HG02981 (cell line): ENCODE results near the gene MAST4.
"Not testable (repeated sequence)": the region's sequence is repeated elsewhere in the genome, so short reads cannot be mapped to it uniquely, and the experiment has no call there.

Source experiments
- ATAC-seq: cut with Tn5 transposase; IDR thresholded peaks from one replicate; pipeline ENCODE4 v1.9.1; 2021; ENCODE audit warnings: mild to moderate bottlenecking, moderate library complexity; ENCODE audit not compliant: unreplicated experiment

MAST4 gene

GRCh38 chr5:67098656-67099055 is 502.5 kb downstream of the MAST4 start:
- no peak for ATAC-seq

DNA sequence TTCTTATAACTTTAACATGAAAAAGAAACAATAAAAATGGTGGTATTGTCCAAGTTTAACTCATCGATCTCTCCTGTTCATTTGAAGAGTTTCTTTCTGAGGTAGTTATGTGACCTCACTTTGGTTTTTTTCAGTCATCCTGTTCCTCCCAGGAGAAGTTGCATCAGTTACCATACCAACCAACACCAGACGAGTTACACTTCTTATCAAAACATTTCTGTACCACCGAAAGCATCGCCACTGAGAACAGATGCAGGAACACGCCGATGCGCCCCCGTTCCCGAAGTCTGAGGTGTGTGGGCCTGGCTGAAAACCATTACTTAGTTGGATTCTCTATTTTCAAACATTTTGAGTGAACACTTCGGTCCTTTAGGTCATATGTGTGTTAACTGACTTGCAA is 504.1 kb downstream of the MAST4 start:
- ATAC-seq, result no peak

DNA sequence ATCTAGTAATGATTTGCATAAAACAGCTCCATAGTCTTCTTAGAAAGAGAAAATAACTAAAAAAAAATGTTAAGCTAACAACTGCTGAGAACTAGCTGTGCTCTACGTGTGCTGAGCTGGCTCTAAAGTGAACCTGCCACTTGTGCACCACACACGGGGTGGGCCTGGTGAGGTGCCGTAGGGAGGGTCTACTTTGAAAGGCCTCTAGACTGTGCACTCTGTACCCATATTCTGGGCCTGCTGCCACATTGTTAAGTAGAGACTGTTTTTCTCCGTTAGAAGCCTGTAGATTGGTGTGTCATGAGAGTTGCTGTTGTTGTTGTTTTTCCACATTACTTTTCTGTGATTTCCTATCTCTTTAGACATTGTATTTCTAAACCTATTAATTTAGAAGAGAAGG is 506.5 kb downstream of the MAST4 start:
- ATAC-seq, result no peak

DNA sequence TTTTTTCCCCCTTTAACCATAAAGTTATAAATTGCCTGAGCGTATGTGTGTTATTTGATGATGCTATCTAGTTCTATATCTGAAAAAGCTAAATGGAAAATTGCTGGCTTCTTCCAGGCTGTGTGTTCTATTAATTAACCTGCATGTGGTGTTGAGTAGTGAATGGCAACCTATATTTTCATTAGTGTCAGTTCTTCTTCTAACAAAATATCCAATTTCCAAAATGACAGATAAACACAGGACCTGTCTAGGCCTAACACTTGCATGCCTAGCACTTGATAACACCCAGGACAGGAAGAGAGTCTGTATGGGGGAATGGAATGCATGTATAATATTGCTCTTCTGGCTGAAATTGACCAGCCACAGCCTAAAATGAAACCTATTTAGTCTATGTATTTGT is 508.7 kb downstream of the MAST4 start:
- ATAC-seq, result no peak

DNA sequence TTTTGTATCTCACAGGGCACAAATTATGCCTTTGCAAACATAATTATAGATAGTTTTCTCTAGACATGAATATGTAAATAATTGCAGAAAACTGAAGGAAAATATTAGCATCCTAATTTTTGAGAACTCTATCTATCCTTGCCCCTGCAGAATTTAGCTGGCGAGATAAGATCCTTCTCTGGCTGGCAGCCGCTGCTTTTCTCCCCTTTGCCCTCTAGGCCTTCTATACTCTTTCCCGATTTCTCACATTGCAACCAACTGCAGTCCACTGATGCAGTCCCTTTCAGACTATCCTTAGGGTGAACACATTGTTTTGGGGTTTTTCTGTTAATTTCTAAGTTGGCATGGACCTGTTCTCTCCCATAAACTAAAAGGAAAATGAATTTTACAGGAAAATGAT is 509.1 kb downstream of the MAST4 start:
- no peak for ATAC-seq

GRCh38 chr5:67106626-67107342 is 510.6 kb downstream of the MAST4 start:
- no peak for ATAC-seq

DNA sequence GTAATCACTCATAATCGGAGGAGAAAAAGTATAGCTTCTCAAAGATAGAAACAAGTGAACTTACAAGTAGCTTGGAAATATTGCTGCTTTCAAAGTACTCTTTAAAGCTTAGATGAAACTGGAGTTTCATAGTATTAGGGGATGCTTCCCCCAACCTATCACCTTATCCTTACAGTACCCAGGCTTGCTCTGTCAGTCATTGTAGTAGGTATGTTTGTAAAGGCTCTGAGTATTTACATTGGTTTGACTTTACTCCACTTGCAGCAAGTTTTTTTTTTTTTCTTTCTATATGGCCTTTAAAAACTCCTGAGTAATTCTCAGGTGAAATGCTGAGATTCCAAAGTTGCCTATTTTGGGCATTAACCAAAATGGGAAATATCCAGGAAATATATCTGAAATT is 515.6 kb downstream of the MAST4 start:
- ATAC-seq, result no peak

GRCh38 chr5:67115246-67115645 is 519.1 kb downstream of the MAST4 start:
- ATAC-seq, result no peak

DNA sequence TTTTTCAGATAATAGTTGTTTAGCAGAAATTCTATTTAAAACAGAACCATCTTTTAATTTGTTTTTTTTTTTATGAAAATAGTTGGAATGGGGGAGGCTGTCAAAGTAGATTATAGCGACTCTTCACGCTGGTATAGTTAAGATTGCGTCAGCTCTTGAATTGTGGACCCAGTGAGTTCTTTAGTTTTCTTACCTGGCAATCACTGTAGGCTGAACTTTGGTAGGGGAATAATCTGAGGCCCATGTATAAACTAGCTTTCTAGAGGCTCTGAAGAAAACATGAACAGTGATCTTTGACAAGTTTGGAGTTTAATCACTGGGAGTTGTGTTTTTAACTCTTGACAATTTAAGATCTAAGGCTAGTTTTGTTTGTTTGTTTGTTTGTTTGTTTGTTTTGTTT is 519.6 kb downstream of the MAST4 start:
- ATAC-seq, result no peak

DNA sequence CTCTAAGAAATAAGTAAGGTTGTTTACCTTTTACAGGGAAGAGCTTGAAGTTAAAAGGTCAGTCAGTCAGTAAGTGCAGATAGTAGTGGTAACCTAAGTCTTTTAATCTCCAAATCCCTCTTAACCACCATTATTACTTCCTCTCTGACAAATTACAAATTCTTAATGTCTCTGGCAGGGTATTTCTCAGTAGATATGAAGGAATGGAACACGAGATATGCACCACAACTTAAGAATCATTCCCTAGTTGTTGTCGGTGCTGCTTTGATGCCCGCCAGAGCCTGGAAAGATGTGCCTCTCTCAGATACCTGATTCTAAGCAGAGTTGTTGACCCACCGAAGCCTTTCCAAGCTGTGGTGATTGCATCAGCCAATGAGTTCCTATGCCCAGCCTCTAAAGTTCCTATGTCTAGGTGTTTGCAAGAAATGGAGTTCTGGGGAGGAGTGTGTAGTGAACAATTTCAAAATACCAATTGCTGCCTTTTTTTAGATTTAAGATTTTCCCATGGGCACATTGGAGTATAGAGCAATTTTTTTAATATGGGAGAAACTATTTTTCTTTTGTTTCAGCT is 521.9 kb downstream of the MAST4 start:
- no peak for ATAC-seq

DNA sequence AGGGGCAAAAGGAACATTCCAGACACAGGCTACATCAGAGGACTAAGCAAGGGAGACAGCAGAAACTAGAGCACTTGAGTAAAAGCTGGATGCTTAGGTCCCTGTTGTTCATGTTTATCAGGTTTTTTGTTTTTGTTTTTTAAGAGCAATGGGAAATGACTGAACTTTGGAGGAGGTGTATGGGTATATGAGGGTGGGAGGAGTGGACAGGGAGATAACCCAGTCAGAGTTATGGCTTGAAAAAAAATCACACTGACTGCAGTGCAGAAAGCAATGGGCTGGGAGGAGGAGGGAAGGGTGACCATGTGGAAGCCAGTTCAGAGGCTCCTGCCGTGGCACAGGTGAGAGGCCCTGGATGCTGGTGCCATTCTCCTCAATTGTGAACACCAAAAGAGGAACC is 522.8 kb downstream of the MAST4 start:
- no peak for ATAC-seq

DNA sequence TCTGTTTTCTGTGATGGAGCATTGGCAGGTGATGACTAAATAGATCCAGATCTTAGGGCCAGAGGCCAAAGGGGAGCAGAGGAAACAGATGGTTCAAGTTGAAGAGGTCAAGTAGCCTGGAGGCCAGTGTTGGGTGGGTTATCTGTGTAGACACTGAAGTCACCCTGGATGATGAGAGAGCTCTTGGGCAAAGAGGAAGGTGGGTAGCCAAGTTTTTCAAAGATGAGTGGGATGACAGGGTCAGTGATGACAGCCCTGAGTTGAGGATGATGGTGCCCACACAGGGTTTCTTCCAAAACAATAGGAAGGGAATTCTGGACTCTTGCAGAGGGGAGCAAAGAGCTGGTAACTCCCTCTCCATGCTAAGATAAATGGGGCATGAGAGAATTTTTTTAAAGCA is 523.8 kb downstream of the MAST4 start:
- no peak for ATAC-seq

GRCh38 chr5:67123819-67124218 is 527.6 kb downstream of the MAST4 start:
- no peak for ATAC-seq

GRCh38 chr5:67124556-67124955 is 528.4 kb downstream of the MAST4 start:
- ATAC-seq, result no peak

DNA sequence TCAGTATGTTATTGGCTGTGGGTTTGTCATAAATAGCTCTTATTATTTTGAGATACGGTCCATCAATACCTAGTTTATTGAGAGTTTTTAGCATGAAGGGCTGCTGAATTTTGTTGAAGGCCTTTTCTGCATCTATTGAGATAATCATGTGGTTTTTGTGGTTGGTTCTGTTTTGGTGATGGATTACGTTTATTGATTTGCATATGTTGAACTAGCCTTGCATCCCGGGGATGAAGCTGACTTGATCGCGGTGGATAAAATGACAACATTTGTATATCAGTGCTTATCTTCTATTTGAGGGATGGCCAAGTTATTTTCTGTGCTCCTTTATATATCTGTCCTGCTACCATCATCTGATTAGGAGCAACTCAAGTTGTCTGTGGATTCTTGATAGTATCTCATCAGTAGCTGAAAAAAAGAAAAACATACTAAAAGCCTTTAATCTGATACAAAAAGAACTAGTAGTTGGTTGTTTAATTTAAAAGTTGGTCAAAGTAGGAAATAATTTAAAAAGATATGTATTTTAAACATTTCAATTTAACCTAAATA is 531.2 kb downstream of the MAST4 start:
- ATAC-seq, result not testable (repeated sequence)

GRCh38 chr5:67129768-67130167 is 533.6 kb downstream of the MAST4 start:
- ATAC-seq, result no peak

DNA sequence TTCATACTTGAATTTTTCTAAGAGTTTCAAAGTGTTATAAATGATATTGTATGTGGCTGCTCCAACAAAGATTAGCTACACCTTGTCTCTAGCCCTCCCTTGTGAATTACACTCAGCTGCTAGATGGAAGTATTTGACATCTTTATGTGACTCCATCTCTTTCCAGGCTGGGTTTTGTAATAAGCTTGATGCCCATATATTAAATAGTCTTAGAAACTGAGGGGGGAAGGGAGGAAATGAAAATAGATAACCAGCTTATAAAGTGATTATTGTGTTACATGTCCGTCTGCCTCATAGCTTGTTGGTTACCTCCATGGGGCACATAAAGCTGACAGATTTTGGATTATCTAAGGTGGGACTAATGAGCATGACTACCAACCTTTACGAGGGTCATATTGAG is 537.0 kb downstream of the MAST4 start:
- ATAC-seq, result no peak

- no peak for ATAC-seq
Observed at GRCh38 chr5:67133776-67134175, 537.6 kb downstream of the MAST4 start.

GRCh38 chr5:67135381-67135984 is 539.3 kb downstream of the MAST4 start:
- no peak for ATAC-seq

DNA sequence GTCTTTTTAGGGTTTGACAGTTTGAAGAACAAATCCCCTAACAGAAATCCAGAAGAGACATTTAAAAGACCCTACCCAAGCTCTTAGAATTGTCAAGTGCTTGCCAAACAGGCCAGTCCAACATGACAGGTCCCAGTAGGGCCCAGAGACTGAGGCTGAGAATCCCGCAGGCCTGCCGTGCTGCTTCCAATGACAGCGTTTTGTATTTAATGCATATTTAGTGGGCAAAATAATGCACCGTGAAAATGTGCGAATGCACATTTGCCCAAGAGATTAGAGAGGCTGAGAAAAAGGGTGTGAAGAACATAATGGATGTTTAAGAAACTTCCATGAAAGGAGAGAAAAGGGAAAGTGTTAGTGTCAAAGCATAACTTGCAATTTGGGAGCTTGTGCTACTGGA is 542.8 kb downstream of the MAST4 start:
- no peak for ATAC-seq

GRCh38 chr5:67140413-67140812 is 544.2 kb downstream of the MAST4 start:
- ATAC-seq, result no peak

DNA sequence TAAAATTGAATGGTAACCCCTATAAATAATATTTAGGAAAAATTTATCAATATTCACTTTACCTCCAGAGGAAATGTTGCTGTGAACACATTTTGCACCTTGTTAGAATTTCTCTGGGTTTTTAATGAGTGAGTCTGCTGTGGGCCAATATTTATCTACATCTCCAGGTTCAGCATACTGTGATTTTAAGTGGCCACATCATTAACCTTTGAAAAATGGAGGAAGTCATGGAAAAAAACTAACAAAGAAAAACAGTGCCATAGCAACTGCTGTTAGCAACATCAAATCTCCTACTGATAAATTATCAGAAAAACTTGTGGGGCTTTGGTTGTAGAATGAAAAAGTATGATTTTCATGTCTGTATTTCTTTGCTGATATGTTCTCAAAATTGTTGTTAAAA is 545.5 kb downstream of the MAST4 start:
- ATAC-seq, result no peak
